ENCODE data around the gene ZBTB33.

DNA sequence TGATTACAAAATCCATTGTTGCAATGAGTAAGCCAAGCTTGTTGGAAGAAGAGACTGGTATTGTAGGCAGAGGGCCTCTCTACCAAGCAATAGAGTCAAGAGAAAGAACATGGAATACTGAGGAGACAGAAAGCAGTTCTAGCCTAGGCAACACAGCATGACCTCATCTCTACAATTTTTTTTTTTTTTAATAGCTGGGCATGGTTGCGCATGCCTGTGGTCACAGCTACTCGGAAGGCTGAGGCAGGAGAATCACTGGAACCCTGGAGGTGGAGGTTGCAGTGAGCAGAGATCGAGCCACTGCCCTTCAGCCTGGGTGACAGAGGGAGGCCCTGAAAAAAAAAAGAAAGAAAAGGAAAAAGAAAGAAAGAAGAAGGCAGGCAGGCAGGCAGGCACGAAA, 11.7 kb upstream of the ZBTB33 start:
- TF ChIP-seq, protein P1, sequence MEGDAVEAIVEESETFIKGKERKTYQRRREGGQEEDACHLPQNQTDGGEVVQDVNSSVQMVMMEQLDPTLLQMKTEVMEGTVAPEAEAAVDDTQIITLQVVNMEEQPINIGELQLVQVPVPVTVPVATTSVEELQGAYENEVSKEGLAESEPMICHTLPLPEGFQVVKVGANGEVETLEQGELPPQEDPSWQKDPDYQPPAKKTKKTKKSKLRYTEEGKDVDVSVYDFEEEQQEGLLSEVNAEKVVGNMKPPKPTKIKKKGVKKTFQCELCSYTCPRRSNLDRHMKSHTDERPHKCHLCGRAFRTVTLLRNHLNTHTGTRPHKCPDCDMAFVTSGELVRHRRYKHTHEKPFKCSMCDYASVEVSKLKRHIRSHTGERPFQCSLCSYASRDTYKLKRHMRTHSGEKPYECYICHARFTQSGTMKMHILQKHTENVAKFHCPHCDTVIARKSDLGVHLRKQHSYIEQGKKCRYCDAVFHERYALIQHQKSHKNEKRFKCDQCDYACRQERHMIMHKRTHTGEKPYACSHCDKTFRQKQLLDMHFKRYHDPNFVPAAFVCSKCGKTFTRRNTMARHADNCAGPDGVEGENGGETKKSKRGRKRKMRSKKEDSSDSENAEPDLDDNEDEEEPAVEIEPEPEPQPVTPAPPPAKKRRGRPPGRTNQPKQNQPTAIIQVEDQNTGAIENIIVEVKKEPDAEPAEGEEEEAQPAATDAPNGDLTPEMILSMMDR (IDR thresholded peaks at IDR 0.05): no peak
- TF ChIP-seq EZH2 (IDR thresholded peaks at IDR 0.05) (no peak), EZH2phosphoT487 (IDR thresholded peaks at IDR 0.05) (no peak)
